Activated CD4-positive, alpha-beta T cell treated with anti-CD3 and anti-CD28 coated beads, Interleukin-2, amount 50 U/mL, for 24 hours (primary cell): Measurements from ENCODE around the gene SPATA2.
"Not testable (repeated sequence)": the region's sequence is repeated elsewhere in the genome, so short reads cannot be mapped to it uniquely, and the experiment has no call there.

ENCODE experiments used
- DNase-seq, 2 donors: peaks; one replicate each; pipeline ENCODE4 v3.0.0-alpha.2; 2020; ENCODE audit warnings: low read depth in 1 of 2, low spot score in 1 of 2

Gene SPATA2

GRCh38 chr20:49904440-49905214, 10.7 kb downstream of the SPATA2 start:
- no peak for DNase-seq

- no peak for DNase-seq
Measured at GRCh38 chr20:49901588-49901987, 13.7 kb downstream of the SPATA2 start.

GRCh38 chr20:49899541-49900383, 15.6 kb downstream of the SPATA2 start:
- no peak for DNase-seq

GRCh38 chr20:49896204-49896603, 19.1 kb downstream of the SPATA2 start:
- no peak for DNase-seq

GRCh38 chr20:49895474-49896093, 19.7 kb downstream of the SPATA2 start:
- not testable (repeated sequence) for DNase-seq

GRCh38 chr20:49894073-49894470, 21.3 kb downstream of the SPATA2 start:
- DNase-seq, result no peak

GRCh38 chr20:49893242-49894072, 21.9 kb downstream of the SPATA2 start:
- no peak for DNase-seq

- no peak for DNase-seq
Measured at GRCh38 chr20:49892817-49893216, 22.5 kb downstream of the SPATA2 start.

- DNase-seq, result no peak
Measured at GRCh38 chr20:49892260-49892659, 23.1 kb downstream of the SPATA2 start.

GRCh38 chr20:49891476-49892110, 23.7 kb downstream of the SPATA2 start:
- no peak for DNase-seq

GRCh38 chr20:49890471-49891361, 24.6 kb downstream of the SPATA2 start:
- no peak for DNase-seq

GRCh38 chr20:49889935-49890333, 25.4 kb downstream of the SPATA2 start:
- DNase-seq, result no peak

GRCh38 chr20:49889001-49889934, 26.1 kb downstream of the SPATA2 start:
- no peak for DNase-seq

- DNase-seq, result peak; percentile 36 to 43
Measured at GRCh38 chr20:49888212-49889000, 26.9 kb downstream of the SPATA2 start.

GRCh38 chr20:49887251-49888211, 27.8 kb downstream of the SPATA2 start:
- DNase-seq, result no peak

GRCh38 chr20:49886571-49887213, 28.6 kb downstream of the SPATA2 start:
- no peak for DNase-seq
